ENCODE results near the gene SREK1. TPM values are rescaled to one million over a fixed set of nuclear protein-coding genes. Genes with fewer than 3 reads are reported as not detected.
"Not testable (repeated sequence)": the region's sequence is repeated elsewhere in the genome, so short reads cannot be mapped to it uniquely, and the experiment has no call there.

SREK1 gene
- total and polyA plus RNA-seq, 12 donors: 12.6 to 59.8 (median 26.9) TPM

GRCh38 chr5:66213533-66213932, 69.4 kb downstream of the SREK1 start:
- ATAC-seq: no peak
- no peak overlapping the region for H3K27ac ChIP-seq
- intact Hi-C loops (cut with DNase I): no loop called here
- H3K4me3 ChIP-seq: no peak overlapping the region
- 83 to 89% methylated on average over 2 of the region's 2 CpGs for WGBS, 2 donors
- no peaks in the 10 kb centered on the region for H3K9me3 ChIP-seq
- DNase-seq: no peak
- H3K4me1 ChIP-seq: no peaks in the 10 kb centered on the region
- TF ChIP-seq CTCF (IDR thresholded peaks at IDR 0.05): no peak
- H3K36me3 ChIP-seq: no peaks in the 10 kb centered on the region
- no peaks in the 10 kb centered on the region for H3K27me3 ChIP-seq

GRCh38 chr5:66222455-66222854, 78.4 kb downstream of the SREK1 start:
- no peak for ATAC-seq
- Histone ChIP-seq H3K9me3 (peaks cover 0 to 13% (median 0%) of the 10 kb centered on the region in 11 donors), H3K27me3 (no peaks in the 10 kb centered on the region), H3K27ac (no peak overlapping the region), H3K4me1 (no peaks in the 10 kb centered on the region), H3K36me3 (no peaks in the 10 kb centered on the region), H3K4me3 (no peak overlapping the region)
- no peak for DNase-seq
- no peak for TF ChIP-seq CTCF (IDR thresholded peaks at IDR 0.05)
- WGBS, 2 donors: 75 to 80% methylated on average over 5 of the region's 5 CpGs
- intact Hi-C loops (cut with DNase I): no loop called here

- intact Hi-C loops (cut with DNase I); H3K27me3 ChIP-seq; DNase-seq; H3K4me3 ChIP-seq; H3K36me3 ChIP-seq; H3K4me1 ChIP-seq; ATAC-seq; H3K27ac ChIP-seq: not testable (repeated sequence)
- 87 to 96% methylated on average over 4 of the region's 4 CpGs for WGBS, 2 donors
- H3K9me3 ChIP-seq: peaks cover 0 to 13% (median 0%) of the 10 kb centered on the region in 11 donors
Observed at GRCh38 chr5:66222896-66223295, 78.8 kb downstream of the SREK1 start.

- DNase-seq (no peak), ATAC-seq (no peak)
- peak in 6 of 9 donors; percentile 16 to 32 (median 28) for TF ChIP-seq CTCF (IDR thresholded peaks at IDR 0.05)
Observed at GRCh38 chr5:66223637-66224036, 79.5 kb downstream of the SREK1 start.

GRCh38 chr5:66224274-66224673, 80.2 kb downstream of the SREK1 start:
- H3K27ac ChIP-seq: no peak overlapping the region
- no peak for TF ChIP-seq CTCF (IDR thresholded peaks at IDR 0.05)
- 88 to 90% methylated on average over 3 of the region's 3 CpGs for WGBS, 2 donors
- no peaks in the 10 kb centered on the region for H3K4me1 ChIP-seq
- ATAC-seq (no peak), DNase-seq (no peak)
- intact Hi-C loops (cut with DNase I): no loop called here
- peaks cover 0 to 13% (median 0%) of the 10 kb centered on the region in 11 donors for H3K9me3 ChIP-seq
- no peaks in the 10 kb centered on the region for H3K36me3 ChIP-seq
- no peaks in the 10 kb centered on the region for H3K27me3 ChIP-seq
- H3K4me3 ChIP-seq: no peak overlapping the region

More at GRCh38 chr5:66223637-66224036, 79.5 kb downstream of the SREK1 start:
- no peak overlapping the region for H3K27ac ChIP-seq
- no peaks in the 10 kb centered on the region for H3K36me3 ChIP-seq
- WGBS, 2 donors: 53 to 73% methylated on average over 4 of the region's 4 CpGs
- intact Hi-C loops (cut with DNase I): no loop called here
- H3K4me3 ChIP-seq: no peak overlapping the region
- peaks cover 0 to 13% (median 0%) of the 10 kb centered on the region in 11 donors for H3K9me3 ChIP-seq
- H3K27me3 ChIP-seq: no peaks in the 10 kb centered on the region
- no peaks in the 10 kb centered on the region for H3K4me1 ChIP-seq

All from heart right ventricle (tissue), 16 donors.